Trophoblast cell (in vitro differentiated cells and primary cell): ENCODE measurements around the gene NELFA.

Experiments
- DNase-seq, 2 donors: peaks; one replicate each; pipeline ENCODE4 v3.0.0-alpha.2; 2016
- H2AFZ ChIP-seq: 2 replicates; pipeline ENCODE4 v1.6.1; 2013; ENCODE audit warnings: low read length, moderate library complexity, mild to moderate bottlenecking; ENCODE audit not compliant: insufficient read depth, poor library complexity
- H2AK5ac ChIP-seq: 2 replicates; pipeline ENCODE4 v1.6.1; 2013; ENCODE audit warnings: mild to moderate bottlenecking, low read length
- H2BK120ac ChIP-seq: 2 replicates; pipeline ENCODE4 v1.6.1; 2013; ENCODE audit warnings: low read length, mild to moderate bottlenecking, moderate library complexity; ENCODE audit not compliant: insufficient read depth, poor library complexity
- H2BK12ac ChIP-seq: 2 replicates; pipeline ENCODE4 v1.6.1; 2013; ENCODE audit warnings: mild to moderate bottlenecking, low read length, moderate library complexity
- H2BK5ac ChIP-seq: 2 replicates; pipeline ENCODE4 v1.6.1; 2013; ENCODE audit warnings: low read length, low read depth, moderate library complexity, mild to moderate bottlenecking; ENCODE audit not compliant: poor library complexity
- H3K14ac ChIP-seq: 2 replicates; pipeline ENCODE4 v1.6.1; 2013; ENCODE audit warnings: mild to moderate bottlenecking, low read length
- H3K18ac ChIP-seq: 2 replicates; pipeline ENCODE4 v1.6.1; 2013; ENCODE audit warnings: mild to moderate bottlenecking, low read length
- H3K23ac ChIP-seq: 2 replicates; pipeline ENCODE4 v1.6.1; 2013; ENCODE audit warnings: low read length
- H3K27ac ChIP-seq: 2 replicates; pipeline ENCODE4 v1.5.1; 2013; ENCODE audit warnings: low read depth, mild to moderate bottlenecking, inconsistent platforms, low read length, moderate library complexity
- H3K27me3 ChIP-seq: 2 replicates; pipeline ENCODE4 v1.6.1; 2013; ENCODE audit warnings: inconsistent platforms, mild to moderate bottlenecking, low read length, moderate library complexity; ENCODE audit not compliant: insufficient read depth
- H3K36me3 ChIP-seq, 2 experiments: 1 replicate in 1 of 2; 2 replicates in 1 of 2; pipeline ENCODE4 v1.6.1; 2013; ENCODE audit warnings: low read length in 2 of 2, mild to moderate bottlenecking in 2 of 2, moderate library complexity in 1 of 2; ENCODE audit not compliant: insufficient read depth in 2 of 2, control insufficient read depth in 1 of 2
- H3K4ac ChIP-seq: 2 replicates; pipeline ENCODE4 v1.6.1; 2013; ENCODE audit warnings: low read depth, mild to moderate bottlenecking, low read length, moderate library complexity
- H3K4me1 ChIP-seq, 2 experiments: 1 replicate in 1 of 2; 2 replicates in 1 of 2; pipeline ENCODE4 v1.6.1; 2013; ENCODE audit warnings: low read length in 2 of 2, mild to moderate bottlenecking in 2 of 2, moderate library complexity in 1 of 2; ENCODE audit not compliant: insufficient read depth in 2 of 2, control insufficient read depth in 1 of 2
- H3K4me2 ChIP-seq: 2 replicates; pipeline ENCODE4 v1.6.1; 2013; ENCODE audit warnings: inconsistent platforms, mild to moderate bottlenecking, low read length, moderate library complexity
- H3K4me3 ChIP-seq: 2 replicates; pipeline ENCODE4 v1.5.1; 2013; ENCODE audit warnings: mild to moderate bottlenecking, low read depth, low read length, inconsistent platforms
- H3K79me1 ChIP-seq: one replicate; pipeline ENCODE4 v1.6.1; 2013; ENCODE audit warnings: low read length
- H3K79me2 ChIP-seq: 2 replicates; pipeline ENCODE4 v1.6.1; 2013; ENCODE audit warnings: low read length, mild to moderate bottlenecking; ENCODE audit not compliant: control insufficient read depth, insufficient read depth, poor library complexity
- H3K9ac ChIP-seq: 2 replicates; pipeline ENCODE4 v1.6.1; 2013; ENCODE audit warnings: mild to moderate bottlenecking, low read length
- H3K9me3 ChIP-seq: 2 replicates; pipeline ENCODE4 v1.6.1; 2013; ENCODE audit warnings: low read depth, mild to moderate bottlenecking, control low read depth, inconsistent platforms, low read length; ENCODE audit not compliant: insufficient read depth
- H4K12ac ChIP-seq: 2 replicates; pipeline ENCODE4 v1.6.1; 2013; ENCODE audit warnings: low read depth, mild to moderate bottlenecking, low read length, moderate library complexity
- H4K8ac ChIP-seq: 2 replicates; pipeline ENCODE4 v1.6.1; 2013; ENCODE audit warnings: low read depth, mild to moderate bottlenecking, low read length, moderate library complexity
- H4K91ac ChIP-seq: one replicate; pipeline ENCODE4 v1.6.1; 2013; ENCODE audit warnings: low read depth, mild to moderate bottlenecking, low read length, moderate library complexity
- WGBS: extraction: QIAGEN DNeasy Blood & Tissue Kit; methylation state at CpG from one replicate; pipeline ENCODE4 v1.1.7; 2013; ENCODE audit warnings: missing lambda C conversion rate; ENCODE audit not compliant: insufficient read length, insufficient coverage; ENCODE audit errors: extremely low coverage; 5-methylcytosine and 5-hydroxymethylcytosine counted together

NELFA gene

GRCh38 chr4:2044119-2044485 lies 35.3 kb upstream of the NELFA start:
- no peak overlapping the region for H4K12ac ChIP-seq
- H3K18ac ChIP-seq = no peak overlapping the region
- H2BK5ac ChIP-seq = no peak overlapping the region
- peaks cover 7% of the 10 kb centered on the region in 2 experiments for H3K4me1 ChIP-seq
- no peak overlapping the region for H3K27ac ChIP-seq
- no peak for DNase-seq
- WGBS = no CpG with 5 or more reads among the region's 6 CpGs
- no peak overlapping the region for H3K14ac ChIP-seq
- no peaks in the 10 kb centered on the region for H3K79me1 ChIP-seq
- H2AFZ ChIP-seq = no peak overlapping the region
- H3K4me3 ChIP-seq = no peak overlapping the region
- H3K36me3 ChIP-seq = peaks cover 0 to 3% of the 10 kb centered on the region in 2 experiments
- H3K27me3 ChIP-seq = peaks cover 22% of the 10 kb centered on the region
- no peak overlapping the region for H2BK120ac ChIP-seq
- H4K91ac ChIP-seq = no peak overlapping the region
- H3K9ac ChIP-seq = no peak overlapping the region
- no peak overlapping the region for H4K8ac ChIP-seq
- no peak overlapping the region for H3K4me2 ChIP-seq
- H3K79me2 ChIP-seq = no peaks in the 10 kb centered on the region
- H2AK5ac ChIP-seq = no peak overlapping the region
- H3K23ac ChIP-seq = no peak overlapping the region
- H2BK12ac ChIP-seq = no peak overlapping the region
- peaks cover 10% of the 10 kb centered on the region for H3K9me3 ChIP-seq
- H3K4ac ChIP-seq = no peak overlapping the region

DNA sequence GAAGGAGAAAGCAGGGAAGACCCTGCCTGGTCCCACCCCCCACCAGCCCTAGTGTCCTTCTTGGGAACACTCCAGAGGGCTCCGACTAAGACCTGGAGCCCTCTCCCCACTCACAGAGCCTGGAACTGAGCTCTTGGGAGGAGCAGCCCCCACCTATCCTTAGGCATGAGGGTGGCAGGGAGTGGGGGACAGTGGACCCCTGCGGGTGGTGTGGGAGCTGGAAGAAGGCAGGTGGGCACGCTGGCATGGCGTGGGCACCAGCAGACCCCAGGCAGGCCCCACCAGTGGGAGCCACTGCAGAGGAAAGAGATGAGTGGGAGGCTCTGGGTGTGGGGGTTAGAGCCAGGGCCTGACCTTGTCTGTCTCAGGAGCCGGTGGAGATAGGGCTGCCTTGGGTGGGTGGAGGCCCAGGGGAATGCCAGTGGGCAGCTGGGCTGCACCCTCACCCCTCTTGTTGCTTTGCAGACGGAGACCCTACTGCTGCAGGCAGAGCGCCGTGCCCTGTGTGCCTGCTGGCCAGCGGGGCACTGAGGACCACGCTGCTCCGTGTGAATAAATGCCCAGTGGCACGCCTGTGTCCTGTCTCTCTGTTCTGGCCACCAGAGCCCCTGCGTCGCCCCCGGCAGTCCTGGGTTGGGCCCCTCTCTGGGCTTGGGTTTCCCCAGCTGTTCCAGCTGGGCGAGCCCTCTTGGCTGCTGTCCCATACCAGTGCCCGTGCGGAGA lies 34.8 kb upstream of the NELFA start:
- Histone ChIP-seq H3K27me3 (peaks cover 22% of the 10 kb centered on the region), H3K4ac (no peak overlapping the region), H3K36me3 (peaks cover 0 to 3% of the 10 kb centered on the region in 2 experiments), H2AK5ac (no peak overlapping the region), H3K27ac (no peak overlapping the region), H4K8ac (no peak overlapping the region), H3K79me1 (no peaks in the 10 kb centered on the region), H3K23ac (no peak overlapping the region), H3K4me3 (no peak overlapping the region), H3K4me1 (peaks cover 7% of the 10 kb centered on the region in 2 experiments), H3K4me2 (no peak overlapping the region), H2BK120ac (no peak overlapping the region), H3K18ac (no peak overlapping the region), H3K9me3 (peaks cover 10% of the 10 kb centered on the region), H3K9ac (no peak overlapping the region), H3K14ac (no peak overlapping the region), H4K12ac (no peak overlapping the region), H2BK5ac (no peak overlapping the region), H2AFZ (no peak overlapping the region), H2BK12ac (no peak overlapping the region), H3K79me2 (no peaks in the 10 kb centered on the region), H4K91ac (no peak overlapping the region)
- no CpG with 5 or more reads among the region's 18 CpGs for WGBS
- no peak for DNase-seq

DNA sequence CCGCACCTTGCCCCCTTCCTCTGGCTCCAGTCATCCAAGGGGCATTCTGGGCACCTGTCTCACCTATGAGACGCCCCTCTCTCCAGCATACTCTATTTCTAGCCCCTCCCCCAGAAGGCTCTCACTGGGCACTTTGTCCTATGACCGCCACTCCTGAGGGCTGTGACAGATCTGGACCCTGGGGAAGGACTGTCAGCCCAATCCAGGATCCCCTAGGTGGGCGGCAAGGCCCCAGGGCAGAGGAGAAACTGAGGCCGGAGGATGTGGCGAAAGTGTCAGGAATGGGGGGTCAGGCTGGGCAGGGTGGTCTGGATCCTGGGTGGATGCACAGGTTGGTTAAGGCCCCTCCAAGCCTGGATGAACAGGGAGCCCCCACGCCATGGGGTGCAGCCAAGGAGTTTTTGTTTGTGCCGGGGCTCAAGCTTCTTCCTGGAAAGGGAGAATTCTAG lies 34.2 kb upstream of the NELFA start:
- Histone ChIP-seq H3K27ac (no peak overlapping the region), H3K9me3 (peaks cover 10% of the 10 kb centered on the region), H4K91ac (no peak overlapping the region), H3K14ac (no peak overlapping the region), H3K18ac (no peak overlapping the region), H2BK5ac (no peak overlapping the region), H2BK120ac (no peak overlapping the region), H4K12ac (no peak overlapping the region), H3K4me1 (peaks cover 7% of the 10 kb centered on the region in 2 experiments), H3K4ac (no peak overlapping the region), H2AK5ac (no peak overlapping the region), H3K27me3 (peaks cover 22% of the 10 kb centered on the region), H3K4me2 (peak overlapping the region; percentile 56), H3K79me2 (no peaks in the 10 kb centered on the region), H2AFZ (no peak overlapping the region), H2BK12ac (no peak overlapping the region), H3K4me3 (peak overlapping the region; percentile 91), H3K9ac (no peak overlapping the region), H3K36me3 (peaks cover 0 to 3% of the 10 kb centered on the region in 2 experiments), H3K79me1 (no peaks in the 10 kb centered on the region), H3K23ac (no peak overlapping the region), H4K8ac (no peak overlapping the region)
- WGBS = no CpG with 5 or more reads among the region's 8 CpGs
- no peak for DNase-seq

- peaks cover 7% of the 10 kb centered on the region in 2 experiments for H3K4me1 ChIP-seq
- no peaks in the 10 kb centered on the region for H3K79me1 ChIP-seq
- peak in 1 of 2 donors; percentile 35 for DNase-seq
- H2AK5ac ChIP-seq = no peak overlapping the region
- no peak overlapping the region for H3K18ac ChIP-seq
- H3K36me3 ChIP-seq = peaks cover 0 to 3% of the 10 kb centered on the region in 2 experiments
- H3K4ac ChIP-seq = no peak overlapping the region
- no peaks in the 10 kb centered on the region for H3K79me2 ChIP-seq
- peaks cover 10% of the 10 kb centered on the region for H3K9me3 ChIP-seq
- peaks cover 22% of the 10 kb centered on the region for H3K27me3 ChIP-seq
- peak overlapping the region; percentile 39 for H2AFZ ChIP-seq
- no CpG with 5 or more reads among the region's 80 CpGs for WGBS
- H2BK12ac ChIP-seq = no peak overlapping the region
- no peak overlapping the region for H4K8ac ChIP-seq
- no peak overlapping the region for H3K9ac ChIP-seq
- no peak overlapping the region for H2BK120ac ChIP-seq
- peak overlapping the region; percentile 91 for H3K4me3 ChIP-seq
- H3K23ac ChIP-seq = no peak overlapping the region
- no peak overlapping the region for H3K27ac ChIP-seq
- H4K91ac ChIP-seq = no peak overlapping the region
- no peak overlapping the region for H2BK5ac ChIP-seq
- no peak overlapping the region for H4K12ac ChIP-seq
- no peak overlapping the region for H3K14ac ChIP-seq
- peak overlapping the region; percentile 86 for H3K4me2 ChIP-seq
Measured at GRCh38 chr4:2042204-2042946, 33.6 kb upstream of the NELFA start.
